ENCODE measurements around the gene JAZF1.

The JAZF1 gene

GRCh38 chr7:27955596-27955995 is 225.0 kb downstream of the JAZF1 start:
- DNase-seq, result no peak

DNA sequence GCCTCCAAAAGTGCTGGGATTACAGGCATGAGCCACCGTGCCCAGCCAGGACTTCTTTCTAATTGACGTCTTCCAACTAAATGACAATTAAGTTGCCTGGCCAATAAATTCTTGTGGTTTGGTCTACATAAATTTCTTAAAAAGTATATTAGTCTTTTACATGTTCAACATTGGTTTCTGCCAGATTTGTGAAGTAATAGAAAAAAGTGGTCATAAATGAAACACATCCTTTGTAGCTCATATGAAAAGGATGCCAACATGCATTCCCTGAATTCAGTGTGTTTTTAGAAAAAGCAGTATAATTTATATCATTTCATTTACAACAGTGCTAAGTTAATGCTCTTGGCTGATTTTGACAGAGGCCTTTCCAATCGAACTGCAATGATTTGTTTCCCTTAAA is 225.6 kb downstream of the JAZF1 start:
- no peak for DNase-seq

DNA sequence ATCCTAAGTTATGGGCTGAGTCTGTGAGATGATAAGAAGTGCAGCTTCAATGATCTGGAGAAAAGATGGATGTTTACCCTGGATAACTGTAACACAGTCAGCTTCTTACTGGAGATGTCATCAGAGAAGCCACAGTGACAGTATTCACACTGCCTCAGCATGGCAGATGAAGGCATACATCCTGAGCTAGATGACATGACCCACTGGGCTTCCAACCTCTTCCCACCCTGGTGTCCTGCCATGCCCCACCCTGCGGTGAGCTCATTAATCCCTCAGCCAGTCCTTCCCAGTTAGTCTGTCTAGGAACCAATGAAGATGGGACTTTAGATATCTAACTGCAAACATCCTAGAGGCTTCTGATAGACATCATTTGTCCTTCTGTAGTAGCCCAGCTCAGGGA is 226.8 kb downstream of the JAZF1 start:
- no peak for DNase-seq

- no peak for DNase-seq
Observed at GRCh38 chr7:27953361-27953760, 227.2 kb downstream of the JAZF1 start.

DNA sequence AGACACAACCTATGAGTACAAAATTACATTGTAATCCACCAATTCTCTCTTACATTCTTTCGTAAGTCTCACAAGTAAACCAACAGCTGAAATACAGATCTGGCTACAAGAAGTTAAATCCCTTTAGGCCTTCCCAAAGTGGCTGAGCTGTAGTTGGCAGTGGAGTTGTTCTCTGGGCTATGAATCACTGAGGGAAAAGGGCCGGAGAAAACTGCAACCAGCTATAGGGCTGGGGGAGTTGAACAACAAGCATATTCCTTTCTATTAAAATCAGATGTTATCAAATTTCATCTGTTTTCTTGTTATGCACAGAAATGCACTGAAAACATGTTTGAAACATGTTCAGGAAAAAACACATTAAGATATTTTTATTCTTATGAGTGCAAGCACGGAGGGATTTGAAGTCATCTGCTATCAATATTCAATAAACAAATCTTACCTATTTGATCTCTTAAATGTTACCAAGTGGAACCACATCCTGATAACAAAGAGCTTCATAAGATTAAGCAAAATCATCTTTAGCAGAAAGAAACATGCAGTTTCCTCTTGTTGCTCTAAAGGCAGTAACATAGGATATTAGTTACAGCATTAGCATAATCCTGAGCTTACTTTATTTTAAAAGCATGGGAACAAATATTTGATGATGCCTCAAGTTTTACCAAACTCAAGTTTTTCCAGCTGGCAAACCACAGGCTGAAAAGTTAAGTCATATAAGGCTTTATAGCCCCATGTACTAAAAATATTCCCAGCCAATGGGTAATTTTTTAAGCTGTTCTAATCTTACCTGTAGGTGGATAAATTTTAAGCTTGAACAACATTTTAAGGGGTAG is 227.9 kb downstream of the JAZF1 start:
- DNase-seq, result no peak

- no peak for DNase-seq
Observed at GRCh38 chr7:27950123-27950522, 230.5 kb downstream of the JAZF1 start.

DNA sequence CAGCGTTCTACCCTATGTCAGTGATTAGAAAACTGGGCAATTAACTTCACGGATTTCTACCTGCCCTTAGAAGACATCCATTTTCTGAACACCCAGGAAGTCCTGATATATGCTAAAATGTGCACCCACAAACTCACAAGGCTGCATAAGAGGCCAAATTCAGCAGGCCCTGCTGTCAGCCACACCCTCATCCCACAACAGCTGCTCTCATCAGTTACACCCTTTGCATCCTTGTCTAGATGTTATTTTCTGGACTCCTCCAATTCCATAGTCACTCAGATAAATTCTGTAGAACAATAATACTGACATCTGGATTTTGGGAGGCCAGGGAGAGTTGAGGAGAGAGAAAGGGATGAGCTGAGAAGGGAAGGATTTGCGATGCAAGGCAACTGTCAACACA is 231.7 kb downstream of the JAZF1 start:
- no peak for DNase-seq

GRCh38 chr7:27947586-27948278 is 232.9 kb downstream of the JAZF1 start:
- DNase-seq, result no peak

- no peak for DNase-seq
Observed at GRCh38 chr7:27946351-27946750, 234.2 kb downstream of the JAZF1 start.

DNA sequence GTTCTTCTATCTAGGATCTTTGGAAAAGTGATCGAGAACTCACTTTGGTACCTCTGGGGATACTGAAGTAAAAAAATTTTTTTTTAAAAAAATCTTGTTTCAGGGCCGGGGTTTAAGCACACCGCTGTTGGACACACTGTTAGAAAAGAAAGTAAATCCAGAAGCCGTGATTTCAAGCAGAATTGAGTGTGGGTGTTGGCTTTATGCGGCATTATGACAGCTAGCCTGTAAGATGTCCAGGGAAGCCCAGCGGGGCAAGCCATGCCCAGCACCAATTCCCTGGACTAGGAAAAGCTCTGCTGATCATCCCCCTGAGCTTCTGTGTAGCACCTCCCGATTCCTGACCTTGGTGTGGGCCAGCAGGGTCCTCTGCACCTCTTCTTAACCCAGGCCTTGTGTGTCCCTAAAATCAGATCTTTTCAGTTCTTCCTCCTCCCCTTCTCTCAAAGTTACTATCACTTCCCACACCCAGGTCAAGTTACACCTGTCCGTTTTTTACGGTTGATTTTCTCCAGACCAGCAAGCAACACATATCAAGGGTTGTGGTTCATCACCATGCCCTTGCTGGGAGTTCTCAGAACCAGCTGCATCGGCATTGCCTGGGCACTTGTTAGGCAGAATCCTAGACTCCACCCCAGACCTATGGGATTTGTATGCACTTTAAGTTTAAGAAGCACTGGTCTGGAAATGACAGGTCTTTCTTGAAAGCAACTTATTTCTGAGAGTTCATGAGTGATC is 235.4 kb downstream of the JAZF1 start:
- DNase-seq, result no peak

GRCh38 chr7:27944643-27945042 is 236.0 kb downstream of the JAZF1 start:
- DNase-seq, result no peak

DNA sequence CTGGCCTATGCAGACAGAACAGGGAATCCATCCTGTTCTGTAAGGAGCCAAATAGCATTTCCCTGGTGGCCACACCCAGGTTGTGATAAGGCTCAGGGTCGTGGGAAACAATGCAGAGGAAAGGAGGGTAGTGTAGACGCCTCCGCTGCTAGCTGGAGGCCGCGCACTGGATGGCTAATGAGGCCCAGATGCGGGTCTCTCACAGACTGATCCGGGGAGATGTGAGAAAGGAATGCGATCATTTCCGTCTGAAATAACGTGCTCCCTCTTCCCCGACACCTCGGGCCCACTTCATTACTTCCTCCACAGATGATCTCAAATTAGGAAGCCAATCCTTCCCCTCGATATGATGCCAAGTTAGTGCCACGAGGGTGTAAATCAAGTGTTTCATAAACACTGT is 237.4 kb downstream of the JAZF1 start:
- DNase-seq, result no peak

- no peak for DNase-seq
Observed at GRCh38 chr7:27942711-27943110, 237.9 kb downstream of the JAZF1 start.

- no peak for DNase-seq
Observed at GRCh38 chr7:27941522-27941921, 239.1 kb downstream of the JAZF1 start.

DNA sequence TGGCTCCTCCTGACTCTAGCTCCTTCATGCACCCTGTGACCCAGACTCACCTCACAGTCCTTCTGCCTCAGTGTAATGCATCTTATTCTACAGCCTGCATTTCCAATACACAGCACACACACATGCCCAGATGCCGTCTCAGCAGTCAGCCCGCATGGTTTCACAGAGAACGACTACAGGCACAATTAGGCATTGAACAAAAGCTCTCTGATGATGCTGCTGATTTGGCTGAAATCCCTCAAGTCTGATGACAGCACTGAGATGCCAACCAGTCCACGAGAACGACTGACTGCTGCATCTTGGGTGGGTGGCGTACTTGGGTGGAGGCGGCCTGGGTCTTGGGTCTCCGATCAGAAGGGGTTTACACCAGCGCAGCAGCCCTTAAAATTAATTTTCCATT is 240.3 kb downstream of the JAZF1 start:
- no peak for DNase-seq

DNA sequence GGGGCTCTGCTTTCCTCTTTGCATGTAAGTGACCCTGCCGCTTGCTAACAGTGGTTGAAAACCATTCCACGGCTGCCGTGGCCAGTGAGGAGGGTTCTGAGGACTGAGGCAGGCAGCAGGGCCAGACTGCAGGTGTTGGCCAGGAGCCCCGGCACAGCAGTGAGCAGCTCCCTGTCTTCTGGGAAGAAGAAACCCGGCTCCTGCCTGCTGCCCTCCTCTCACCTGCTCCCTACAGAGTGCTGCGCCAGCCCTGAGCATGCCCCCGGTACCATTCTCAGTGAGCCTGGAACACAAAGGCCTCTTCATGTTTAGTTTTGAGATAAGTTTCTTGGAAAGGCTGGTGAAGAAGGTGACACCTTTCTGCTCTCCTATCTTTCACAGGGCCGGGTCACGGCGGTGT is 240.7 kb downstream of the JAZF1 start:
- no peak for DNase-seq

GRCh38 chr7:27936768-27937102 is 243.9 kb downstream of the JAZF1 start:
- DNase-seq, result no peak

- DNase-seq, result no peak
Observed at GRCh38 chr7:27936047-27936767, 244.4 kb downstream of the JAZF1 start.

GRCh38 chr7:27933671-27934565 is 246.7 kb downstream of the JAZF1 start:
- DNase-seq, result no peak

DNA sequence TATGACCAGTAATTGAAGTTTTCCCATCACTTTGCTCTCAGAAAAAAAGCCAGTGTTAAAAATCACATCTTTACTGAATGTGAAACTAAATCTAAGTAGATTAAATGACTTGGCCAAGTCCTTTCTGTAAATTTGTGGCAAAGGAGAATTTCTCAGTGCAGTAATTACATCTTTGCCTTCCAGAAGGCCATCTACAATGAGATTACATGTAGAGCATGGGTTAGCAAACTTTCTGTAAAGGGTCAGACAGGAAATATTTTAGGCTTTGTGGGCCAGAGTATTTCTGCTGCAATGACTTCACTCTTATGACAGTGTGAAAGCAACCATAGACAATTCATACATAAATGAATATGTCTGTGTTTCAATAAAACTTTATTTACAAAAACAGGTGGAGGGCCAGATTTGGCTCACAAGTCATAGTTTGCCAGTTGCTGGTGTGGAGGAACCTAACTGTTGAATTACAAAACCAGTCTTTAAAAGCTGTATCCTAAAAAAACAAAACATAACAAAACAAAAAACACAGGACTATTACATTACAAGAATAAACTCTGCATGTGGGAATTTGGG is 249.6 kb downstream of the JAZF1 start:
- no peak for DNase-seq

DNA sequence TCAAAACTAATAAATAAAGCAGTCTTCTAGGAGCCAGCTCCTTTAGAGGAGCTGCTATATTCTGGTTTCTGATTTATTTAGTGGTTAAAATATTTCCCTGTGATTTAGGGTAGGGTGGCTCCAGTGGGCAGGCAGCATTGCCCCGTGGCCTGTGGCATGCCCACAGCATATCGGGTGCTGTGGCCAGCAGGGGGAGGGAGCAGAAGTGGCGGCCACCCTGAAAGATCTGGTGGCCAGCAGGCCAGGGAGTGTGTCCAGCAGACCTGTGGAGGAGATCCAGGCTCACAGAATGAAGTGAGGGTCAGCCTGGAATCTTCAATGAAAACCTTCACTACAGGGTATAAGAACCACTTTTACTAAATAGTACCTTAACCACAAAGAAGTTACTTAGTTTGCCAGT is 251.5 kb downstream of the JAZF1 start:
- no peak for DNase-seq

- DNase-seq, result no peak
Observed at GRCh38 chr7:27928001-27928400, 252.6 kb downstream of the JAZF1 start.

Data from activated CD4-positive, alpha-beta T cell treated with anti-CD3 and anti-CD28 coated beads, Interleukin-2, amount 50 U/mL, for 4 hours (primary cell).